Erythroblast (primary cell): ENCODE measurements around the gene NR2E1.

Source experiments
- GATA1 ChIP-seq: IDR thresholded peaks from 2 replicates; pipeline ENCODE4 v1.6.1; 2011; ENCODE audit warnings: low read depth, mild to moderate bottlenecking, control low read depth, low read length, moderate library complexity
- POLR2A ChIP-seq: IDR thresholded peaks from 2 replicates; pipeline ENCODE4 v1.6.1; 2011; ENCODE audit warnings: mild to moderate bottlenecking, low read length

GRCh38 chr6:108157234-108157980 lies 8.4 kb upstream of the NR2E1 start:
- no peak for TF ChIP-seq POLR2A
- TF ChIP-seq GATA1 = no peak
